Measurements from ENCODE around the gene PTPN3.

DNA sequence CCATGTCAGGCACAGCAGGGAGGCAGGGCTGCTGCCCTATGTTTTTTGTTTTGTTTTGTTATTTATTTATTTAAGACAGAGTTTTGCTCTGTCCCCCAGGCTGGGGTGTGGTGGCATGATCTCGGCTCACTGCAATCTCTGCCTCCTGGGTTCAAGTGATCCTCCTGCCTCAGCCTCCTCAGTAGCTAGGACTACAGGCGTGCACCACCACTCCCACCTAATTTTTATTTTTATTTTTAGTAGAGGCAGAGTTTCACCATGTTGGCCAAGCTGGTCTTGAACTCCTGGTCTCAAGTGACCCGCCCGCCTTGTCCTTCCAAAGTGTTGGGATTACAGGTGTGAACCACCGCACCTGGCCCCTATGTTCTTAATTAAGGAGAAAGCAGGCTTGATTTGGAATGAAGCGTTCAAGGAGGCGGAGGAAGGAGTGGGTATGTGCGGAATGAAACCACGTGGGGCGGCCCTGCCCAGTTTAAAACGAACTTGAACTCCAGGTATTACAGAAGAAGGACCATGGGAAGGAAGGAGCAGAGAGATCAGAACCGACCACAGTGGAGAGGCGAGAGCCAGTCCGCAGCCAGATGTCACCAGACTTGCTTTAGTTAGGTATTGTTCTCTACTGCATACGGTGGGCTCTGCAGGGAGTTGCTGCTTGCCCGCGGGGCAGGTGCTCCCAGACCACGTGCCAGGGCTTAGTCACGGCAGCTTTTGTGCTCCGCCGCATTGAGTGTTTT lies 142.4 kb downstream of the PTPN3 start:
- TF ChIP-seq POLR2AphosphoS5 (IDR thresholded peaks at IDR 0.05; ENCODE audit: low read depth, low read length) (no peak), SIN3A (IDR thresholded peaks at IDR 0.05; ENCODE audit: borderline replicate concordance, insufficient read depth, low read depth, low read length) (no peak)
- TF ChIP-seq, protein P1, sequence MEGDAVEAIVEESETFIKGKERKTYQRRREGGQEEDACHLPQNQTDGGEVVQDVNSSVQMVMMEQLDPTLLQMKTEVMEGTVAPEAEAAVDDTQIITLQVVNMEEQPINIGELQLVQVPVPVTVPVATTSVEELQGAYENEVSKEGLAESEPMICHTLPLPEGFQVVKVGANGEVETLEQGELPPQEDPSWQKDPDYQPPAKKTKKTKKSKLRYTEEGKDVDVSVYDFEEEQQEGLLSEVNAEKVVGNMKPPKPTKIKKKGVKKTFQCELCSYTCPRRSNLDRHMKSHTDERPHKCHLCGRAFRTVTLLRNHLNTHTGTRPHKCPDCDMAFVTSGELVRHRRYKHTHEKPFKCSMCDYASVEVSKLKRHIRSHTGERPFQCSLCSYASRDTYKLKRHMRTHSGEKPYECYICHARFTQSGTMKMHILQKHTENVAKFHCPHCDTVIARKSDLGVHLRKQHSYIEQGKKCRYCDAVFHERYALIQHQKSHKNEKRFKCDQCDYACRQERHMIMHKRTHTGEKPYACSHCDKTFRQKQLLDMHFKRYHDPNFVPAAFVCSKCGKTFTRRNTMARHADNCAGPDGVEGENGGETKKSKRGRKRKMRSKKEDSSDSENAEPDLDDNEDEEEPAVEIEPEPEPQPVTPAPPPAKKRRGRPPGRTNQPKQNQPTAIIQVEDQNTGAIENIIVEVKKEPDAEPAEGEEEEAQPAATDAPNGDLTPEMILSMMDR (IDR thresholded peaks at IDR 0.05) = no peak
